IPS DF 4.7 (cell line): ENCODE data around the gene GMDS.
"Not testable (repeated sequence)": the region's sequence is repeated elsewhere in the genome, so short reads cannot be mapped to it uniquely, and the experiment has no call there.

ENCODE experiments used
- DNase-seq: peaks from one replicate; pipeline ENCODE4 v3.0.0-alpha.2; 2013; ENCODE audit warnings: low spot score; ENCODE audit errors: extremely low read depth

The GMDS gene

DNA sequence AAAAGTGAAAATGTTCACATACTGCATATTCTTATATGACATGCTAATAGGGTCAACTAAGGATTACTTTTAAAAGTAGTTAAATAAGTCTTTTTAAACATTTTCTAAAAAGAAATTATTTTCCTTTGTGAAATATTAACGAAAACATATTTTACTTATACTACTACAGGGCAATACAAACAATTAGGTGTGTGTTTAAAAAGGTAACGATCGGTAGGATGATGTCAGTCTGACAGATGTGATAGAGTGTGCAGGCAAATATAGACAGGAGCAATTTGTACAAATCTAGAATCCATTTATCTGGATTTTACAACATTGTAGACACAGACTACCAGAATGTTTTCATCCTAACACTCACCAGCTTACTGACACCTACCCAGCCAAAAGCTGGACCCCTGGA is 378.2 kb downstream of the GMDS start:
- no peak for DNase-seq

DNA sequence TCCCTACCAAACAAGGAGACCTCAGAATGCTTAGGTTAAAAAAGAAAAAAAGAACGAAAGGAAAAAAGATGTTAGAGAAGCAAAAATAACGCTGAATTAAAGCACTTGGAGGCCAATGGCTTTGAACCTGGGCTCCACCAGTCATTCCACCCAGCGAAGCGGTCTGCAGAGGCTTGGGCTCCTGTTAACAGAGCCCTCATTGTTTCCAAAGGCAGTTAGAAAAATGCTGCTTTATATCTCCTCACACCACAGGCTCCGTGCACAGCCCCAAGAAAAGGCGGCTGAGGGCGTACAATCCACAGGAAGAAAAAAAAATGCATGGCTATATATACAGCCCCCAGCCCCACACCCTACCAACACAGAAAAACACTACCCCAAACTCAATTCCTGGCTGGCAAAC is 379.8 kb downstream of the GMDS start:
- DNase-seq, result no peak

GRCh38 chr6:1864496-1864895 is 380.9 kb downstream of the GMDS start:
- DNase-seq, result no peak

DNA sequence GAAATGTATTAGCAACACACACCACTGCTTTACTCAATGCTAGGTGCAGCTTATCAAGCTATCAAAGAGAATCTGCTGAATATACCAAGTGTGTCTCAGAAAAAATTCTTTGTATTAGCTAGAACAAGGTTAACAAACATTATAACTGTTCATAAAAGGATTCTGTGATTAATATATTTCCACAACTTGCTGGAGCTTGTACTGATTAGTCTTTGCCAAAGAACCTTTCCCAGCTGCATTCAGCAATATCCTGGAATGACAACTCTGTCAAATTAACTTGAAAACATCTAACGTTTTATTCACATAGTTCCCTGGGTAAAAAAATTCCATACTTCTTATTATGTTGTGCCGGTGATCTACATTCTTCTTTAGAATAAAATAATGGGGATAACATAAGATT is 383.0 kb downstream of the GMDS start:
- DNase-seq, result no peak

DNA sequence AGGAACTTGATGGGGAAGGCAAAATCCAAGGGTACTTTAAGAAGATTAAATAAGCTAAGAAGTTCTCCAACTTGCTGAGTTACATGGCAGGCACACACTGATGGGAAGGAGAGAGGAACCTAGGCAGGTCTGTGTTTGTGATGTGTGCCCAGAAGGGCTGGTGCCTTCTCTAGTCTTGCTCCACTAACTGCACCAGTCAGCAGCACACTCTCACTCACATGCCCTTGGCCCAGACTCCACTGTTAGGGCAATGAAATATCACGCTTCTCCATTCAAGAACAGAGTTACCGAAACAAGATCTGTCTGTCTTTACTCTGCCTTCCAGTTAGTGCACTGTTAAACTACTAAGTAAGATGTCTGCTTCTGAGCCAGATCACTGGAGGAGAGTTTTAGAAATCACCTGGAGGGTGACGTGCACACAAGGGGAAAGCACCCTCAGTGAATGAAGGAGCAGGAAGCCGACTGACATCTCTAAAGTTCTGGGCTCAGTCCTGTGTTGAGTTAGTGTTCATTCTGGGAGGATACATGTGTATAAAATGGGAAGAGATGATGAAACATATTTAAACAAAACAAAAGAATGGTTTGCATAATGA is 384.6 kb downstream of the GMDS start:
- no peak for DNase-seq

DNA sequence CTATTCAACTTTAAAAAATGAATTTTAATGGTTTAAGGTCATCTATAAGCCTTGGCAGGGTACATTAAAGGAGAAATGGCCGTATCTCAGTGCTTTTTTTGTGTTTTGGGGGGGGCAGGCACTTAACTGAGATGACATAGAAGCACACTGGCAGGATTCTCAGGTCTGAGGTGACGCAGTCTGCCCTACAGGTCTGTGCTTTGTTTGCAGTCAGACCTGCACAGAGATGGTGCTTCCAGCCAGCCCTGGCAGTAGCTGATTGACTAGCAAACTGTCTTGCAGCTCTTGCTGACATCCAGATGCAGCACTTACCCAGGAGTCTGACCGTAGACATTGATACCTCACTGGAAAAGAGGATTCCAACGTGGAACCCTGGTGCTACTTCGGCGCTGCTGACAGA is 386.5 kb downstream of the GMDS start:
- no peak for DNase-seq

DNA sequence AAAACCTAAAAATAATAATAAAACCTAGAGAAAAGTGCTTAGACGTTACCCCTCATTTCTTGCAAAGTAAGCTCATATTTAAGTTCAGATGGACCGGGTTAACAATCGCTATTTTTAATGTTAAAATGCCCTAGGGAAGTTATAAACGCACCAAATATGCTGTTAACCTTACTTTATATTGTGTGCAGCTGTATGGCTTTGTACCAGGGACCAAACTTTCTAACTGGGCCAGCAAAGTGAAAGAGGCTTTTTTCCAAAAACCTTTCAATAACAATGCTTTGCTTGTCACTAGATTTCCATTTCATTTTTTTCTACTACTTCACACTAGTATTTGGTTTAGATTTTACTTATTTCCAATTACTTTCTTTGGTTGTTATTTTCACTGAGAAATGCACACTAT is 387.2 kb downstream of the GMDS start:
- no peak for DNase-seq

GRCh38 chr6:1856381-1856780 is 389.0 kb downstream of the GMDS start:
- no peak for DNase-seq

GRCh38 chr6:1855890-1856289 is 389.5 kb downstream of the GMDS start:
- no peak for DNase-seq

DNA sequence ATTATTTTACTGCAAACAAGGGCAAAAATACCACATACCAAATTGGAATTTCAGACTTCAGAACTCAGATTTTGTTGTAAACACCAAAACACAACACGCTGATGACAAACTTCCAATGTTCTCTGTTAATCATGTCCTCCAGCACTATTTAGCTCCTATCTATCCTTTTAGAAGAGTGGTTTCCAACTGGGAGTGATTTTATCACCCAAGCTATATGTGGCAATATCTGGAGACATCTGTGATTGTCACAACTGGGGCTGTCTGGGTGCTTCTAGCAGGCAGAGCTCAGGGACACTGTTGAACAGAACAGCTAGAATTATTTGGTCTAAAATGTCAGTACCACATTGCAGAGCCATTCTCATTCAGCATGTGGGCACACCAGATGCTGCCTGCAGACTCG is 391.1 kb downstream of the GMDS start:
- DNase-seq, result no peak

DNA sequence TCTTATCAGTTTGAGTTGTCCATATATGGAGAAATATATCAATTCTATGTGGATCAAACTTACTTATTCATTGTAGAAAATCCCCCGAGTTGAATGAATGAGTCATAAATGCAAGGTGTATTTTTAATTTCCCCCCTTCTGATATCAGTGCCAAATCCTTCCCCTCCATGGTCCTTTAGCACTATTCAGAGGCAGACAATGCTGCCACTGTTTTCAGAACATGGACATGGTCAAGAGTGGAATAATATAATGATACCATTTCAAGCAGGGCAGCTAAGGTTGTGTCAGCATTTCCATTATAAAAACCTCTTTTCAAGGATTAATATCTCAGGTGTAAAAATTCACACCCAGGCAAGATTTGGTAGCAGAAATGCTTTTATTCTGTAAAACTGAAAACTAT is 391.6 kb downstream of the GMDS start:
- no peak for DNase-seq

- no peak for DNase-seq
These were observed 393.5 kb downstream of the GMDS start for GRCh38 chr6:1851681-1852456.

- DNase-seq, result no peak
These were observed 394.6 kb downstream of the GMDS start for GRCh38 chr6:1850840-1851157.

GRCh38 chr6:1850121-1850839 is 395.1 kb downstream of the GMDS start:
- DNase-seq, result no peak

DNA sequence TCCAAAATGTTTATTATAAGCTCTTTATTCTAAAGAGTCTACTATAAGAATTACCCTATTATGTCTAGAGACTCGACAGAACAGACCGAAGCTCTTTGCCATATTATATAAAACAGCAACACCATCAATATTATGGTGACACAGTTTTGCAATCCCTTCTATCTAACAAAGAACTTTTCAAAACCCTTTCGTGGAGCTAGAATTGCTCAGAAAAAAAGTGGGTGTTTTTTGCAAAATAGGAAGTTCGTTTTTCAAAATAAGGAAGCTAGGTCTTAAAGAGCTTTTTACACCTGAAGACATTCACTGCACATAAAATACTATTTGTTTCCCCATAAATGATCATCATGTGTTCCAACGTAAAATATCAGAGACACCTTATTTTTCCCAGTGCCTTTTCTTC is 395.7 kb downstream of the GMDS start:
- DNase-seq, result no peak

DNA sequence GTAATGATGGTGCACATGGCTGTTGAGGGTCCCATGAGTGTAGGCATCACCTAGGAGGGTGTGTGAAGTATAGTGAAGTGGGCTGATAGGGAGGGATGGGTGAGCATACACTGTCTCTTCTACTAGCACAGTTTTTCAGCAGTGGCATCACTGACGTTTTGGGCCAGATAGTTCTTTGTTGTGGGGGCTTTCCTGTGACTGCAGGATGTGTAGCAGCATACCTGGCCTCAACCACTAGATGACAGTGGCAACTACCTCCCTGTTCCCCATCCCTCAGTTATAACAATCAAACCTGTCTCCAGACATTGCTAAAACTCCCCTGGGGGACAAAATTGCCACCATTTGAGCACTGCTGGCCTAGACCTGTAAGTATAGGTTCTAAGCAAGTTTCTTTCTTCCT is 396.7 kb downstream of the GMDS start:
- DNase-seq, result no peak

GRCh38 chr6:1846611-1847010 is 398.8 kb downstream of the GMDS start:
- DNase-seq, result no peak

- not testable (repeated sequence) for DNase-seq
These were observed 399.9 kb downstream of the GMDS start for GRCh38 chr6:1845543-1845942.

- no peak for DNase-seq
These were observed 403.1 kb downstream of the GMDS start for GRCh38 chr6:1842334-1842733.

DNA sequence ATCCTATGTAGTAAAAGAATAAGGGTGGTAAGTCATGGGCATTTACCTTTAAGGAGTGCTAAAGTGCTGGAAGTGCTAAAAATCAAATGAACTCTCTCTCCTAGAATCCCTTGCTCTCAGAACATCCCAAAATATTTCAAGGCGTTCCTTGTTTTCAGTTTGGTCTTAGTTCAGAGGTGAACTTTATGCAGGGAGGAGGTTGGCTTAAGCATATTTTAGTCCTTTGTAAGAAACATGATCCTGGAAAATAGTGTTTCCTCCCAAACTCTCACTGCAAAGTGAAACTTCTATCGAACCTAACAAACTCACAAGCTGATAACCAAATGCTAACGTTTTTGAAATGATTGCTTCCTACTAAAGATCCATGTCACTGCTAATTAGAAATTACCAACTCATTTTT is 404.3 kb downstream of the GMDS start:
- no peak for DNase-seq

DNA sequence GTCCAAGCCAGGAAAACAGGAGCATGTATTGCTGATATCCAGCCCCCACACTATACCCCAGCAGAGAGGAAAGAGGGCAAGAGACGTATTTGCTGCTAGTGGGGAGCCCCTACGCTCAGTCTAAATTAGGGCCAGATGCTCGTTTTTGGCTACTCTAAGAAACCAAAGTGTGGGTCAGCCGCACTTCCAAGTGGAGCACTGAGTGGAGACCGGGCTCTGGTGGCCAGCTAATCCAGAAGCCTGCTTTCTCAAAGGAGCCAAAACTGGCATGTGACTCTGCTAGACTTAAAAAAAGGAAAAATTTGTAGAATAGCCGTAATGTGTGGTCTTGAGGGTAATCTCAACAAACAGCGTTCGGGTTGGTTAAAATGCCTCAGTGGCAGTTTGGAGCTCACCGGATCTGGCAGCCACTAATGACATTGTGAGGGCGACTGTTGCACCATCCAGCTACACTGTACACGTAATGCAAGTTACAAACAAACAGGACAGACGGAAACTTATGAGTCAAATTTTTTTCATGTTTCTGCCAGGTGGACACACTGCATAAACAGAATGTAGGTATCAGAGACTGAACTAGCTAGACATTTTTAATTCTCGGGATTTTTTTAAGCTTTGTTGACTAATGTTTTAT is 404.8 kb downstream of the GMDS start:
- no peak for DNase-seq

GRCh38 chr6:1839361-1839760 is 406.0 kb downstream of the GMDS start:
- DNase-seq, result no peak
